GM23338 (cell line): ENCODE results near the gene RET. TPM values are rescaled to one million over a fixed set of nuclear protein-coding genes. Genes with fewer than 3 reads are reported as not detected.

Source experiments
- ATAC-seq: fragments of 200-7000 bp; cut with Tn5 transposase; 3 replicates; pipeline ENCODE4 v1.9.1; 2020
- DNase-seq: peaks from one replicate; pipeline ENCODE4 v3.0.0-alpha.2; 2015; ENCODE audit warnings: low spot score
- H2AFZ ChIP-seq: fragments of 200-600 bp; sonication (generic); 2 replicates; pipeline ENCODE4 v1.8.0; 2016; ENCODE audit warnings: antibody characterized with exemption, mild to moderate bottlenecking, moderate library complexity
- H3F3A ChIP-seq: fragments of 200-600 bp; sonication (generic); replicated peaks from 2 replicates; pipeline ENCODE4 v1.8.0; 2017; ENCODE audit warnings: antibody characterized with exemption, mixed run types, low read depth
- H3K27ac ChIP-seq: fragments of 200-600 bp; sonication (generic); 2 replicates; pipeline ENCODE4 v1.6.1; 2016; ENCODE audit warnings: low read depth
- H3K27me3 ChIP-seq: fragments of 200-600 bp; sonication (generic); 2 replicates; pipeline ENCODE4 v1.8.0; 2016; ENCODE audit warnings: mild to moderate bottlenecking, mixed run types, moderate library complexity; ENCODE audit not compliant: insufficient read depth
- H3K36me3 ChIP-seq: fragments of 200-600 bp; sonication (generic); 2 replicates; pipeline ENCODE4 v1.8.0; 2016; ENCODE audit warnings: mild to moderate bottlenecking; ENCODE audit not compliant: insufficient read depth
- H3K4me1 ChIP-seq: fragments of 200-600 bp; sonication (generic); 2 replicates; pipeline ENCODE4 v1.8.0; 2016; ENCODE audit warnings: mild to moderate bottlenecking, moderate library complexity; ENCODE audit not compliant: insufficient read depth
- H3K4me2 ChIP-seq: fragments of 200-600 bp; sonication (generic); 2 replicates; pipeline ENCODE4 v1.7.1; 2017; ENCODE audit warnings: mixed run types
- H3K4me3 ChIP-seq: fragments of 200-600 bp; sonication (generic); 2 replicates; pipeline ENCODE4 v1.6.1; 2016; ENCODE audit warnings: mixed run types
- H3K79me2 ChIP-seq: fragments of 200-600 bp; sonication (generic); replicated peaks from 2 replicates; pipeline ENCODE4 v1.8.0; 2017; ENCODE audit warnings: mild to moderate bottlenecking; ENCODE audit not compliant: insufficient read depth
- H3K9me2 ChIP-seq: fragments of 200-600 bp; sonication (generic); 2 replicates; pipeline ENCODE4 v1.8.0; 2017; ENCODE audit not compliant: insufficient read depth
- H4K20me1 ChIP-seq: fragments of 200-600 bp; sonication (generic); replicated peaks from 2 replicates; pipeline ENCODE4 v1.8.0; 2017; ENCODE audit warnings: mild to moderate bottlenecking; ENCODE audit not compliant: insufficient read depth
- H3K27ac Mint-ChIP-seq: 2 replicates; pipeline ENCODE4 v1.8.0; 2020; ENCODE audit warnings: inconsistent platforms, mild to moderate bottlenecking, moderate library complexity, mixed read lengths
- H3K27me3 Mint-ChIP-seq: 3 replicates; pipeline ENCODE4 v1.8.0; 2022; ENCODE audit warnings: low read depth, mild to moderate bottlenecking, moderate library complexity, mixed read lengths, inconsistent platforms; ENCODE audit not compliant: insufficient read depth, poor library complexity
- H3K36me3 Mint-ChIP-seq: 3 replicates; pipeline ENCODE4 v1.8.0; 2021; ENCODE audit warnings: low read depth, mild to moderate bottlenecking, inconsistent platforms, moderate library complexity, mixed read lengths
- H3K4me1 Mint-ChIP-seq: 3 replicates; pipeline ENCODE4 v1.8.0; 2020; ENCODE audit warnings: mild to moderate bottlenecking, inconsistent platforms, mixed read lengths
- H3K4me3 Mint-ChIP-seq: 3 replicates; pipeline ENCODE4 v1.8.0; 2021; ENCODE audit warnings: moderate library complexity, mild to moderate bottlenecking, inconsistent platforms, mixed read lengths
- H3K9me3 Mint-ChIP-seq: 3 replicates; pipeline ENCODE4 v1.8.0; 2020; ENCODE audit warnings: moderate library complexity, mild to moderate bottlenecking, inconsistent platforms, mixed read lengths
- CREB1 ChIP-seq: fragments of 250-450 bp; sonication (Bioruptor Pico); IDR thresholded peaks from 2 replicates; pipeline ENCODE4 v1.5.0; 2020; ENCODE audit warnings: low read depth, mild to moderate bottlenecking, moderate library complexity
- EZH2 ChIP-seq: fragments of 200-600 bp; sonication (generic); IDR thresholded peaks from one replicate; pipeline ENCODE4 v1.8.0; 2017; ENCODE audit warnings: antibody characterized with exemption, mild to moderate bottlenecking, low read depth; ENCODE audit not compliant: unreplicated experiment
- EZH2phosphoT487 ChIP-seq: fragments of 200-600 bp; sonication (generic); IDR thresholded peaks from one replicate; pipeline ENCODE4 v1.8.1; 2018; ENCODE audit warnings: antibody characterized with exemption; ENCODE audit not compliant: unreplicated experiment
- JUNB ChIP-seq: IDR thresholded peaks from one replicate; pipeline ENCODE4 v1.6.1; 2016; ENCODE audit warnings: antibody characterized with exemption; ENCODE audit not compliant: unreplicated experiment
- NANOG ChIP-seq: IDR thresholded peaks from 2 replicates; pipeline ENCODE4 v1.6.1; 2016; ENCODE audit warnings: antibody characterized with exemption, borderline replicate concordance
- POLR2AphosphoS5 ChIP-seq: IDR thresholded peaks from 2 replicates; pipeline ENCODE4 v1.6.1; 2016; ENCODE audit warnings: antibody characterized with exemption, low read depth
- STAT1 ChIP-seq: IDR thresholded peaks from one replicate; pipeline ENCODE4 v1.6.1; 2016; ENCODE audit warnings: antibody characterized with exemption; ENCODE audit not compliant: unreplicated experiment
- ZNF114 ChIP-seq: fragments of 250-450 bp; sonication (Bioruptor Pico); IDR thresholded peaks from 2 replicates; pipeline ENCODE4 v1.5.0; 2020; ENCODE audit warnings: mild to moderate bottlenecking, moderate library complexity
- polyA plus RNA-seq: library from polyadenylated mRNA; unstranded; fragments of >200 nt; fragmentation: Nextera tagmentation; extraction: Ambion mirVana; gene quantifications from 2 replicates; pipeline ENCODE4 v1.2.1, GENCODE V29; 2016
- total RNA-seq: library from RNA; depleted of rRNA; stranded (reverse); fragments of >200 nt; shearing (Covaris generic); gene quantifications from 2 replicates; pipeline ENCODE4 v1.2.3, GENCODE V29; 2014
- TF ChIP-seq, protein P1 (sequence below): IDR thresholded peaks from one replicate; pipeline ENCODE4 v1.6.1; 2018; ENCODE audit warnings: antibody characterized with exemption; ENCODE audit not compliant: unreplicated experiment
- TF ChIP-seq, protein P2 (sequence below), 2 experiments: fragments of 200-600 bp in 1 of 2; sonication (generic) in 1 of 2; conservative IDR thresholded peaks; 2 replicates each; pipeline versions ENCODE4 v1.5.1 to v1.6.1; 2016 to 2017; ENCODE audit warnings: antibody characterized with exemption in 2 of 2, low read depth in 2 of 2, mild to moderate bottlenecking in 2 of 2, moderate library complexity in 1 of 2
- TF ChIP-seq, protein P3 (sequence below): IDR thresholded peaks from 2 replicates; pipeline ENCODE4 v1.6.1; 2016; ENCODE audit warnings: antibody characterized with exemption

Gene RET
- total and polyA plus RNA-seq, 2 experiments from 2014 or later: 5.5 to 9.8 TPM

- no peaks in the 10 kb centered on the region for H3K27me3 ChIP-seq
- no peak for TF ChIP-seq CREB1 (CRISPR knock-in tag)
- no peak for TF ChIP-seq POLR2AphosphoS5
- Mint-ChIP-seq H3K27ac (no peak overlapping the region), H3K9me3 (no peaks in the 10 kb centered on the region; the same call in 2 of the 3 replicates), H3K4me1 (no peaks in the 10 kb centered on the region; the same call in 2 of the 3 replicates), H3K36me3 (no peaks in the 10 kb centered on the region), H3K27me3 (peaks cover 14% of the 10 kb centered on the region), H3K4me3 (no peak overlapping the region)
- H3K4me2 ChIP-seq: no peak overlapping the region
- no peak overlapping the region for H3K27ac ChIP-seq
- ATAC-seq (no peak), DNase-seq (no peak)
- H3K4me3 ChIP-seq: no peak overlapping the region
- H3K9me2 ChIP-seq: no peaks in the 10 kb centered on the region
- H3F3A ChIP-seq: no peaks in the 10 kb centered on the region
- no peaks in the 10 kb centered on the region for H3K36me3 ChIP-seq
- no peaks in the 10 kb centered on the region for H4K20me1 ChIP-seq
- H2AFZ ChIP-seq: no peak overlapping the region
- H3K79me2 ChIP-seq: no peaks in the 10 kb centered on the region
- no peaks in the 10 kb centered on the region for H3K4me1 ChIP-seq
Observed at GRCh38 chr10:43058716-43059335, 18.0 kb upstream of the RET start.

DNA sequence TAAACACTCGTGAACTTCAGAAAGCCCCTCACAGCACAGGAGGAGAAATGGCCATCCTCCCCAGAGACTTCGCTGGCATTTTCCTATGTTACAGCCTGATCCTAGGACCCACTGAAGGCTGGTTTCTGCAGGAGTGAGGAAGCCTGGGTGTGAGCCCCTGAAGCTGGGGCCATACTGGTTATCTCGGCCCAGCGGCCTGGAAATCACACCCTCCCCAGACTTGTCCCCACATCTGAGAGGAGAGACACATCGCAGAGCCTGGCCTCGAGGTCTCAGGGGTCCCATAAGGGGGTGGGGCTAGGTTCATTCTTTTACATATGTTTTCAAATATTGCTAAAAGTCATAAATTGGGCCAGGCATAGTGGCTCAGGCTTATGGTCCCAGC is 17.5 kb upstream of the RET start:
- ATAC-seq: no peak
- no peaks in the 10 kb centered on the region; the same call in 1 of the 3 replicates for H3K4me1 Mint-ChIP-seq

More for the DNA sequence above, 17.5 kb upstream of the RET start:
- Histone ChIP-seq H3K4me1 (no peaks in the 10 kb centered on the region), H3K4me2 (no peak overlapping the region), H4K20me1 (no peaks in the 10 kb centered on the region), H3K4me3 (no peak overlapping the region), H3F3A (no peaks in the 10 kb centered on the region), H3K9me2 (no peaks in the 10 kb centered on the region), H3K27me3 (no peaks in the 10 kb centered on the region), H3K27ac (no peak overlapping the region), H3K36me3 (no peaks in the 10 kb centered on the region), H3K79me2 (no peaks in the 10 kb centered on the region), H2AFZ (no peak overlapping the region)
- TF ChIP-seq ZNF114 (CRISPR knock-in tag) (no peak), POLR2AphosphoS5 (no peak), NANOG (no peak), JUNB (no peak), EZH2phosphoT487 (no peak), EZH2 (no peak), CREB1 (CRISPR knock-in tag) (no peak), STAT1 (no peak)
- TF ChIP-seq, protein P1, sequence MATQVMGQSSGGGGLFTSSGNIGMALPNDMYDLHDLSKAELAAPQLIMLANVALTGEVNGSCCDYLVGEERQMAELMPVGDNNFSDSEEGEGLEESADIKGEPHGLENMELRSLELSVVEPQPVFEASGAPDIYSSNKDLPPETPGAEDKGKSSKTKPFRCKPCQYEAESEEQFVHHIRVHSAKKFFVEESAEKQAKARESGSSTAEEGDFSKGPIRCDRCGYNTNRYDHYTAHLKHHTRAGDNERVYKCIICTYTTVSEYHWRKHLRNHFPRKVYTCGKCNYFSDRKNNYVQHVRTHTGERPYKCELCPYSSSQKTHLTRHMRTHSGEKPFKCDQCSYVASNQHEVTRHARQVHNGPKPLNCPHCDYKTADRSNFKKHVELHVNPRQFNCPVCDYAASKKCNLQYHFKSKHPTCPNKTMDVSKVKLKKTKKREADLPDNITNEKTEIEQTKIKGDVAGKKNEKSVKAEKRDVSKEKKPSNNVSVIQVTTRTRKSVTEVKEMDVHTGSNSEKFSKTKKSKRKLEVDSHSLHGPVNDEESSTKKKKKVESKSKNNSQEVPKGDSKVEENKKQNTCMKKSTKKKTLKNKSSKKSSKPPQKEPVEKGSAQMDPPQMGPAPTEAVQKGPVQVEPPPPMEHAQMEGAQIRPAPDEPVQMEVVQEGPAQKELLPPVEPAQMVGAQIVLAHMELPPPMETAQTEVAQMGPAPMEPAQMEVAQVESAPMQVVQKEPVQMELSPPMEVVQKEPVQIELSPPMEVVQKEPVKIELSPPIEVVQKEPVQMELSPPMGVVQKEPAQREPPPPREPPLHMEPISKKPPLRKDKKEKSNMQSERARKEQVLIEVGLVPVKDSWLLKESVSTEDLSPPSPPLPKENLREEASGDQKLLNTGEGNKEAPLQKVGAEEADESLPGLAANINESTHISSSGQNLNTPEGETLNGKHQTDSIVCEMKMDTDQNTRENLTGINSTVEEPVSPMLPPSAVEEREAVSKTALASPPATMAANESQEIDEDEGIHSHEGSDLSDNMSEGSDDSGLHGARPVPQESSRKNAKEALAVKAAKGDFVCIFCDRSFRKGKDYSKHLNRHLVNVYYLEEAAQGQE: no peak
- TF ChIP-seq, protein P2, sequence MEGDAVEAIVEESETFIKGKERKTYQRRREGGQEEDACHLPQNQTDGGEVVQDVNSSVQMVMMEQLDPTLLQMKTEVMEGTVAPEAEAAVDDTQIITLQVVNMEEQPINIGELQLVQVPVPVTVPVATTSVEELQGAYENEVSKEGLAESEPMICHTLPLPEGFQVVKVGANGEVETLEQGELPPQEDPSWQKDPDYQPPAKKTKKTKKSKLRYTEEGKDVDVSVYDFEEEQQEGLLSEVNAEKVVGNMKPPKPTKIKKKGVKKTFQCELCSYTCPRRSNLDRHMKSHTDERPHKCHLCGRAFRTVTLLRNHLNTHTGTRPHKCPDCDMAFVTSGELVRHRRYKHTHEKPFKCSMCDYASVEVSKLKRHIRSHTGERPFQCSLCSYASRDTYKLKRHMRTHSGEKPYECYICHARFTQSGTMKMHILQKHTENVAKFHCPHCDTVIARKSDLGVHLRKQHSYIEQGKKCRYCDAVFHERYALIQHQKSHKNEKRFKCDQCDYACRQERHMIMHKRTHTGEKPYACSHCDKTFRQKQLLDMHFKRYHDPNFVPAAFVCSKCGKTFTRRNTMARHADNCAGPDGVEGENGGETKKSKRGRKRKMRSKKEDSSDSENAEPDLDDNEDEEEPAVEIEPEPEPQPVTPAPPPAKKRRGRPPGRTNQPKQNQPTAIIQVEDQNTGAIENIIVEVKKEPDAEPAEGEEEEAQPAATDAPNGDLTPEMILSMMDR (conservative IDR thresholded peaks at IDR 0.05; ENCODE audit: low read depth in 2 of 2): no peak
- TF ChIP-seq, protein P3, sequence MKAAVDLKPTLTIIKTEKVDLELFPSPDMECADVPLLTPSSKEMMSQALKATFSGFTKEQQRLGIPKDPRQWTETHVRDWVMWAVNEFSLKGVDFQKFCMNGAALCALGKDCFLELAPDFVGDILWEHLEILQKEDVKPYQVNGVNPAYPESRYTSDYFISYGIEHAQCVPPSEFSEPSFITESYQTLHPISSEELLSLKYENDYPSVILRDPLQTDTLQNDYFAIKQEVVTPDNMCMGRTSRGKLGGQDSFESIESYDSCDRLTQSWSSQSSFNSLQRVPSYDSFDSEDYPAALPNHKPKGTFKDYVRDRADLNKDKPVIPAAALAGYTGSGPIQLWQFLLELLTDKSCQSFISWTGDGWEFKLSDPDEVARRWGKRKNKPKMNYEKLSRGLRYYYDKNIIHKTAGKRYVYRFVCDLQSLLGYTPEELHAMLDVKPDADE: no peak
- DNase-seq: no peak
- Mint-ChIP-seq H3K27me3 (peaks cover 14% of the 10 kb centered on the region), H3K4me3 (no peak overlapping the region), H3K9me3 (no peaks in the 10 kb centered on the region; the same call in 2 of the 3 replicates), H3K27ac (no peak overlapping the region), H3K36me3 (no peaks in the 10 kb centered on the region)
